Mesendoderm (in vitro differentiated cells): Measurements from ENCODE around the gene GCN1.

Experiments
- DNase-seq: peaks from one replicate; pipeline ENCODE4 v3.0.0; 2013
- H2AK5ac ChIP-seq: 2 replicates; pipeline ENCODE4 v1.6.1; 2013; ENCODE audit warnings: low read length, inconsistent platforms
- H2BK120ac ChIP-seq: 2 replicates; pipeline ENCODE4 v1.6.1; 2013; ENCODE audit warnings: low read depth, mild to moderate bottlenecking, low read length, moderate library complexity, mixed read lengths
- H2BK15ac ChIP-seq: replicated peaks from 2 replicates; pipeline ENCODE4 v1.6.1; 2013; ENCODE audit warnings: low read depth, mild to moderate bottlenecking, moderate library complexity
- H2BK5ac ChIP-seq: 2 replicates; pipeline ENCODE4 v1.6.1; 2013; ENCODE audit warnings: low read length, inconsistent platforms
- H3K18ac ChIP-seq: 2 replicates; pipeline ENCODE4 v1.6.1; 2013; ENCODE audit warnings: mild to moderate bottlenecking, low read length, mixed read lengths
- H3K23ac ChIP-seq: one replicate; pipeline ENCODE4 v1.6.1; 2013; ENCODE audit warnings: low read length
- H3K27ac ChIP-seq: 2 replicates; pipeline ENCODE4 v1.5.1; 2013; ENCODE audit warnings: low read depth, mild to moderate bottlenecking, inconsistent platforms, low read length, moderate library complexity
- H3K27me3 ChIP-seq: 2 replicates; pipeline ENCODE4 v1.6.1; 2013; ENCODE audit warnings: low read length, control low read depth, mild to moderate bottlenecking, inconsistent platforms; ENCODE audit not compliant: insufficient read depth, poor library complexity
- H3K36me3 ChIP-seq: 2 replicates; pipeline ENCODE4 v1.6.1; 2013; ENCODE audit warnings: low read length, inconsistent platforms; ENCODE audit not compliant: control insufficient read depth, insufficient read depth
- H3K4ac ChIP-seq: one replicate; pipeline ENCODE4 v1.6.1; 2013; ENCODE audit warnings: low read depth, mild to moderate bottlenecking, low read length, moderate library complexity
- H3K4me1 ChIP-seq: 2 replicates; pipeline ENCODE4 v1.6.1; 2013; ENCODE audit warnings: low read depth, low read length, inconsistent platforms; ENCODE audit not compliant: control insufficient read depth
- H3K4me2 ChIP-seq: 2 replicates; pipeline ENCODE4 v1.6.1; 2013; ENCODE audit warnings: low read length
- H3K4me3 ChIP-seq: 2 replicates; pipeline ENCODE4 v1.5.1; 2013; ENCODE audit warnings: mild to moderate bottlenecking, low read length
- H3K56ac ChIP-seq: one replicate; pipeline ENCODE4 v1.6.1; 2013; ENCODE audit warnings: low read length
- H3K79me1 ChIP-seq: 2 replicates; pipeline ENCODE4 v1.6.1; 2013; ENCODE audit warnings: low read length, inconsistent platforms
- H3K79me2 ChIP-seq: 2 replicates; pipeline ENCODE4 v1.6.1; 2013; ENCODE audit warnings: mild to moderate bottlenecking, low read length; ENCODE audit not compliant: control insufficient read depth, insufficient read depth
- H3K9ac ChIP-seq: 2 replicates; pipeline ENCODE4 v1.6.1; 2013; ENCODE audit warnings: low read length, inconsistent platforms
- H4K5ac ChIP-seq: one replicate; pipeline ENCODE4 v1.6.1; 2013; ENCODE audit warnings: low read length
- H4K8ac ChIP-seq: one replicate; pipeline ENCODE4 v1.6.1; 2013; ENCODE audit warnings: low read depth, mild to moderate bottlenecking, control low read depth, low read length, moderate library complexity
- WGBS: extraction: QIAGEN DNeasy Blood & Tissue Kit; methylation state at CpG from one replicate; pipeline ENCODE4 v1.1.7; 2013; ENCODE audit warnings: low lambda C conversion rate, missing lambda C conversion rate; ENCODE audit not compliant: insufficient coverage; ENCODE audit errors: extremely low coverage; 5-methylcytosine and 5-hydroxymethylcytosine counted together

Gene GCN1

GRCh38 chr12:120090206-120090605, 104.3 kb downstream of the GCN1 start:
- Histone ChIP-seq H3K27ac (no peak overlapping the region), H3K56ac (no peak overlapping the region), H2BK120ac (no peak overlapping the region), H2BK15ac (no peak overlapping the region), H3K4me2 (no peak overlapping the region), H3K79me1 (no peaks in the 10 kb centered on the region), H3K27me3 (no peaks in the 10 kb centered on the region), H3K9ac (no peak overlapping the region), H3K36me3 (no peaks in the 10 kb centered on the region), H3K23ac (no peak overlapping the region), H2AK5ac (no peak overlapping the region), H3K4ac (no peak overlapping the region), H3K4me1 (peaks cover 2% of the 10 kb centered on the region), H4K5ac (no peak overlapping the region), H4K8ac (no peak overlapping the region), H3K4me3 (no peak overlapping the region), H3K18ac (no peak overlapping the region), H3K79me2 (no peaks in the 10 kb centered on the region), H2BK5ac (no peak overlapping the region)
- no CpG with 5 or more reads among the region's 3 CpGs for WGBS
- no peak for DNase-seq

GRCh38 chr12:120089796-120090195, 104.7 kb downstream of the GCN1 start:
- no peak overlapping the region for H4K5ac ChIP-seq
- no peak overlapping the region for H3K4me2 ChIP-seq
- no peak overlapping the region for H2BK15ac ChIP-seq
- H2BK5ac ChIP-seq, result no peak overlapping the region
- H3K4me1 ChIP-seq, result peaks cover 2% of the 10 kb centered on the region
- H3K18ac ChIP-seq, result no peak overlapping the region
- H3K79me2 ChIP-seq, result no peaks in the 10 kb centered on the region
- H3K4me3 ChIP-seq, result no peak overlapping the region
- H3K27ac ChIP-seq, result no peak overlapping the region
- no peak overlapping the region for H3K23ac ChIP-seq
- no peaks in the 10 kb centered on the region for H3K79me1 ChIP-seq
- DNase-seq, result no peak
- H3K56ac ChIP-seq, result no peak overlapping the region
- no peaks in the 10 kb centered on the region for H3K27me3 ChIP-seq
- no peak overlapping the region for H3K4ac ChIP-seq
- no peak overlapping the region for H2AK5ac ChIP-seq
- no CpG with 5 or more reads among the region's 2 CpGs for WGBS
- no peak overlapping the region for H4K8ac ChIP-seq
- no peaks in the 10 kb centered on the region for H3K36me3 ChIP-seq
- no peak overlapping the region for H2BK120ac ChIP-seq
- H3K9ac ChIP-seq, result no peak overlapping the region

GRCh38 chr12:120089105-120089504, 105.4 kb downstream of the GCN1 start:
- DNase-seq, result no peak
- H2AK5ac ChIP-seq, result no peak overlapping the region
- no CpG with 5 or more reads among the region's 8 CpGs for WGBS
- H4K8ac ChIP-seq, result no peak overlapping the region
- H3K79me1 ChIP-seq, result no peaks in the 10 kb centered on the region
- peaks cover 2% of the 10 kb centered on the region for H3K4me1 ChIP-seq
- H3K4ac ChIP-seq, result no peak overlapping the region
- H3K56ac ChIP-seq, result no peak overlapping the region
- no peak overlapping the region for H2BK120ac ChIP-seq
- H3K79me2 ChIP-seq, result no peaks in the 10 kb centered on the region
- no peak overlapping the region for H3K23ac ChIP-seq
- no peak overlapping the region for H2BK15ac ChIP-seq
- no peaks in the 10 kb centered on the region for H3K27me3 ChIP-seq
- H3K27ac ChIP-seq, result no peak overlapping the region
- H3K9ac ChIP-seq, result no peak overlapping the region
- no peak overlapping the region for H3K4me2 ChIP-seq
- H3K36me3 ChIP-seq, result no peaks in the 10 kb centered on the region
- H3K18ac ChIP-seq, result no peak overlapping the region
- H2BK5ac ChIP-seq, result no peak overlapping the region
- H4K5ac ChIP-seq, result no peak overlapping the region
- H3K4me3 ChIP-seq, result no peak overlapping the region

- H2BK5ac ChIP-seq, result no peak overlapping the region
- H2BK15ac ChIP-seq, result no peak overlapping the region
- no peak overlapping the region for H3K4me3 ChIP-seq
- H4K8ac ChIP-seq, result no peak overlapping the region
- H3K23ac ChIP-seq, result no peak overlapping the region
- peak overlapping the region; percentile 76 for H3K4me2 ChIP-seq
- no peak overlapping the region for H2BK120ac ChIP-seq
- no CpG with 5 or more reads among the region's 55 CpGs for WGBS
- H3K79me1 ChIP-seq, result no peaks in the 10 kb centered on the region
- H4K5ac ChIP-seq, result no peak overlapping the region
- peak overlapping the region; percentile 75 for H3K9ac ChIP-seq
- no peak overlapping the region for H2AK5ac ChIP-seq
- peak overlapping the region; percentile 74 for H3K56ac ChIP-seq
- no peaks in the 10 kb centered on the region for H3K36me3 ChIP-seq
- peak; percentile 100 for DNase-seq
- H3K4me1 ChIP-seq, result no peaks in the 10 kb centered on the region
- peak overlapping the region; percentile 15 for H3K27ac ChIP-seq
- no peaks in the 10 kb centered on the region for H3K79me2 ChIP-seq
- H3K18ac ChIP-seq, result no peak overlapping the region
- H3K4ac ChIP-seq, result no peak overlapping the region
- no peaks in the 10 kb centered on the region for H3K27me3 ChIP-seq
These were observed 107.5 kb downstream of the GCN1 start for GRCh38 chr12:120086801-120087621.

- H3K18ac ChIP-seq, result peak overlapping the region; percentile 30
- H3K56ac ChIP-seq, result peak overlapping the region; percentile 6
- no peak overlapping the region for H3K4me3 ChIP-seq
- no peak overlapping the region for H3K27ac ChIP-seq
- no peak overlapping the region for H3K9ac ChIP-seq
- H3K4ac ChIP-seq, result no peak overlapping the region
- H3K36me3 ChIP-seq, result no peaks in the 10 kb centered on the region
- no peak overlapping the region for H3K4me2 ChIP-seq
- WGBS, result no CpG with 5 or more reads among the region's 6 CpGs
- no peak overlapping the region for H4K8ac ChIP-seq
- peak; percentile 55 for DNase-seq
- H3K23ac ChIP-seq, result no peak overlapping the region
- no peak overlapping the region for H2BK120ac ChIP-seq
- no peak overlapping the region for H2BK5ac ChIP-seq
- no peak overlapping the region for H4K5ac ChIP-seq
- no peaks in the 10 kb centered on the region for H3K27me3 ChIP-seq
- H3K4me1 ChIP-seq, result no peaks in the 10 kb centered on the region
- H3K79me1 ChIP-seq, result no peaks in the 10 kb centered on the region
- H2BK15ac ChIP-seq, result no peak overlapping the region
- no peaks in the 10 kb centered on the region for H3K79me2 ChIP-seq
- H2AK5ac ChIP-seq, result no peak overlapping the region
These were observed 108.4 kb downstream of the GCN1 start for GRCh38 chr12:120085920-120086645.
